ENCODE measurements around the gene TBCCD1. TPM values are rescaled to one million over a fixed set of nuclear protein-coding genes. Genes with fewer than 3 reads are reported as not detected.
"Not testable (repeated sequence)": the region's sequence is repeated elsewhere in the genome, so short reads cannot be mapped to it uniquely, and the experiment has no call there.

TBCCD1 gene
- total RNA-seq, 1 donor from 2014 or later = 19.5 TPM

GRCh38 chr3:186502966-186503712 lies 64.0 kb downstream of the TBCCD1 start:
- no peak for TF ChIP-seq CTCF (IDR thresholded peaks at IDR 0.05; ENCODE audit: unreplicated experiment)
- Mint-ChIP-seq H3K36me3 (ENCODE audit: low read depth, unreplicated experiment) (no peaks in the 10 kb centered on the region), H3K27ac (ENCODE audit: unreplicated experiment) (no peak overlapping the region), H3K27me3 (ENCODE audit: unreplicated experiment) (no peaks in the 10 kb centered on the region), H3K4me3 (ENCODE audit: unreplicated experiment) (no peak overlapping the region), H3K9me3 (ENCODE audit: unreplicated experiment) (no peaks in the 10 kb centered on the region), H3K4me1 (ENCODE audit: unreplicated experiment) (peaks cover 18% of the 10 kb centered on the region)
- DNase-seq (ENCODE audit: low spot score) = no peak

GRCh38 chr3:186502138-186502948 lies 64.8 kb downstream of the TBCCD1 start:
- Mint-ChIP-seq H3K27ac (ENCODE audit: unreplicated experiment) (no peak overlapping the region), H3K27me3 (ENCODE audit: unreplicated experiment) (no peaks in the 10 kb centered on the region), H3K4me1 (ENCODE audit: unreplicated experiment) (peaks cover 18% of the 10 kb centered on the region), H3K36me3 (ENCODE audit: low read depth, unreplicated experiment) (no peaks in the 10 kb centered on the region), H3K9me3 (ENCODE audit: unreplicated experiment) (no peaks in the 10 kb centered on the region), H3K4me3 (ENCODE audit: unreplicated experiment) (no peak overlapping the region)
- no peak for TF ChIP-seq CTCF (IDR thresholded peaks at IDR 0.05; ENCODE audit: unreplicated experiment)
- no peak for DNase-seq (ENCODE audit: low spot score)

GRCh38 chr3:186499949-186500348 lies 67.2 kb downstream of the TBCCD1 start:
- H3K4me1 Mint-ChIP-seq (ENCODE audit: unreplicated experiment) = peaks cover 12% of the 10 kb centered on the region

DNA sequence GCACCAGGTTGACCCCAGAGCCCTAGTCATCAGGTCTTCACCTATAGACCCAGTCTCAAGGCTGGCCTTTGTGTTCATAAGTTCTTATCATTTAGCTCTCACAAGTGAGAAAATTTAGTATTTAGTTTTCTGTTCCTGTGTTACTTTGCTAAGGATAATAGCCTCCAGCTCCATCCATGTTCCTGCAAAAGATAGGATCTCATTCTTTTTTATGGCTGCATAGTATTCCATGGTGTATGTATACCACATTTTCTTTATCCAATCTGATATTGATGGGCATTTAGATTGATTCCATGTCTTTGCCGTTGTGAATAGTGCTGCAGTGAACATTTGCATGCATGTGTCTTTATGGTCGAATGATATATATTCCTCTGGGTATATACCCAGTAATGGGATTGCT lies 69.1 kb downstream of the TBCCD1 start:
- H3K4me1 Mint-ChIP-seq (ENCODE audit: unreplicated experiment); H3K4me3 Mint-ChIP-seq (ENCODE audit: unreplicated experiment); DNase-seq (ENCODE audit: low spot score); H3K27me3 Mint-ChIP-seq (ENCODE audit: unreplicated experiment); H3K36me3 Mint-ChIP-seq (ENCODE audit: low read depth, unreplicated experiment); H3K27ac Mint-ChIP-seq (ENCODE audit: unreplicated experiment); H3K9me3 Mint-ChIP-seq (ENCODE audit: unreplicated experiment): not testable (repeated sequence)

More at GRCh38 chr3:186499949-186500348, 67.2 kb downstream of the TBCCD1 start:
- not testable (repeated sequence) for H3K27me3 Mint-ChIP-seq (ENCODE audit: unreplicated experiment); H3K9me3 Mint-ChIP-seq (ENCODE audit: unreplicated experiment); H3K4me3 Mint-ChIP-seq (ENCODE audit: unreplicated experiment); DNase-seq (ENCODE audit: low spot score); H3K36me3 Mint-ChIP-seq (ENCODE audit: low read depth, unreplicated experiment); H3K27ac Mint-ChIP-seq (ENCODE audit: unreplicated experiment)

- TF ChIP-seq CTCF (IDR thresholded peaks at IDR 0.05; ENCODE audit: unreplicated experiment) = no peak
- no peak overlapping the region for H3K27ac Mint-ChIP-seq (ENCODE audit: unreplicated experiment)
- H3K9me3 Mint-ChIP-seq (ENCODE audit: unreplicated experiment) = no peaks in the 10 kb centered on the region
- no peak overlapping the region for H3K4me3 Mint-ChIP-seq (ENCODE audit: unreplicated experiment)
- no peaks in the 10 kb centered on the region for H3K36me3 Mint-ChIP-seq (ENCODE audit: low read depth, unreplicated experiment)
- no peak for DNase-seq (ENCODE audit: low spot score)
- H3K27me3 Mint-ChIP-seq (ENCODE audit: unreplicated experiment) = peaks cover 1% of the 10 kb centered on the region
- peaks cover 6% of the 10 kb centered on the region for H3K4me1 Mint-ChIP-seq (ENCODE audit: unreplicated experiment)
Observed at GRCh38 chr3:186497608-186498007, 69.5 kb downstream of the TBCCD1 start.

DNA sequence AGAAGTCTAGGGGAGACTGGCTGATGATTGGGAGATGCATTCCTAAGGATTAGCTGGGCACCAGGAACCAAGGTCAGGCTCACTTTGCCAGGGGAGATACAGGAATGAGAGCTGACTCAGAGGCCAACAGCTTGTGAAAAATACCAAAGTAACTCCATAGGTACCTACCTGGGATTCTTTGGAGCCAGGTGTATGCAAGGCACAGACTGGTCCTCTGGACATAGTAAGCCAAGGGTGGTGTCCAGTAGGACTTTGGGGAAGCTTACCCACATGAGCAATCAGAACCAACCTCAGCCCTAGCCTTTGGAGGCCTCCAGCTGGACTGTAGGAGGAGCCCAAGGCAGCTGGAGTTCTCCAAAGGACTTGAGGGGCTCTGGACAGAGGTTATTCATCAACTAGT lies 70.5 kb downstream of the TBCCD1 start:
- no peaks in the 10 kb centered on the region for H3K36me3 Mint-ChIP-seq (ENCODE audit: low read depth, unreplicated experiment)
- no peak for TF ChIP-seq CTCF (IDR thresholded peaks at IDR 0.05; ENCODE audit: unreplicated experiment)
- H3K4me1 Mint-ChIP-seq (ENCODE audit: unreplicated experiment) = peaks cover 4% of the 10 kb centered on the region
- no peaks in the 10 kb centered on the region for H3K9me3 Mint-ChIP-seq (ENCODE audit: unreplicated experiment)
- peaks cover 1% of the 10 kb centered on the region for H3K27me3 Mint-ChIP-seq (ENCODE audit: unreplicated experiment)
- DNase-seq (ENCODE audit: low spot score) = no peak
- no peak overlapping the region for H3K27ac Mint-ChIP-seq (ENCODE audit: unreplicated experiment)
- no peak overlapping the region for H3K4me3 Mint-ChIP-seq (ENCODE audit: unreplicated experiment)

Data from endothelial cell (in vitro differentiated cells).